Activated T-cell treated with anti-CD3 and anti-CD28 coated beads for 4 hours (primary cell): Measurements from ENCODE around the gene GJD2.

ENCODE experiments used
- DNase-seq: peaks from one replicate; pipeline ENCODE4 v3.0.0-alpha.2; 2020

The GJD2 gene

DNA sequence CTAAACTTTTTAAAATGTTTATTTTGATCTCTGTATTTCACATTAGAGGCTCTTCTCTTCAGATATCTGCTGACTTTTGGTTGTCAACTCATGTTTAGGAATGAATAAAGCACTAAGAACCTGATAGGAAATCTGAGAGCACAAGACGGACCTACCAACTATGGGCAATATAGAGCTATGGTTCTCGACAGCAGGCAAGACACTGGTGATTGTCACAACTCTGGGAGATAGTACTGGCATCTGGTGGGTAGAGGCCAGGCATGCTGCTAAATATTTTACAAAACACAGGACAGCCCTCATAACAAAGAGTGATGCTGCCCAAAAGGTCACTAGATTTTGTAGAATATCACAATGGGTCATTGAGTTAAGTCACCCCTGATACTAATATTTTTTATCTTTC is 17.5 kb upstream of the GJD2 start:
- no peak for DNase-seq

DNA sequence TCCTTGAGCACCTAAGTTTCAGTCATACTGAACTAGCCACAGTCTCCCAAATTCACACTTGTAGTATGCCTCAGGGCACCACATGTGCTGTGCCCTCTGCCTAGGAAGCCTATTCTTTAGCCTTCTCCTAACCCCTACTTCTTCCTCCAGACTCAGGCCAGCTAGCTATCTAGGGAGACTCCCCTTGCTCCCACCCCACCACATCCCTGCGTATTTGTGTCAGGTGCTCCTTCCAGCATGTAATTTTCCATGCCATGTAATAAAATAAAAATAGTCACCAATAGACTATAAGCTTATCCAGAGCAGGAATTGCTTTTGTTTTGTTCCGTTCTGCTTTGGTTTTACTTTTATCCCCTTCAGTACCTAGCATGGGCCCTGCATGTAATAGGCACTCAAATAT is 14.9 kb upstream of the GJD2 start:
- DNase-seq: no peak

DNA sequence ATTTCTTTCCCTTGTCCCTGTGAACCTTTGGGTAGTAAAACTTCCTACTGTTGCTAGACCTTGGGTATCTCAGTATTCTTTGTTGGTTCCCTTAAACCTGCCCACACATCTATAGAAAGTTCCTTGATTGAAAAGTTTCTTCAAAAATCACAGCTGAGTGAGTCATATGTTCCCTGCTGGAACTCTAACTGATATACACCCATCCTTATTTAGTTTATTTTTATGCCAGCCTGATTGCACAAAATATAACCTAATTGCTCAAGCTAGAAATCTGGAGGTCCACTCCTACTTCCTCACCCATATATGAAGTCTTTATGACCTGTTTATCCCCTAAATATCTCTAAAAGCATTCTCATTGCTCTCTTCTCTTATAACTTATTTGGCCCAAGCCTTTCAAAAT is 13.7 kb upstream of the GJD2 start:
- DNase-seq: no peak

DNA sequence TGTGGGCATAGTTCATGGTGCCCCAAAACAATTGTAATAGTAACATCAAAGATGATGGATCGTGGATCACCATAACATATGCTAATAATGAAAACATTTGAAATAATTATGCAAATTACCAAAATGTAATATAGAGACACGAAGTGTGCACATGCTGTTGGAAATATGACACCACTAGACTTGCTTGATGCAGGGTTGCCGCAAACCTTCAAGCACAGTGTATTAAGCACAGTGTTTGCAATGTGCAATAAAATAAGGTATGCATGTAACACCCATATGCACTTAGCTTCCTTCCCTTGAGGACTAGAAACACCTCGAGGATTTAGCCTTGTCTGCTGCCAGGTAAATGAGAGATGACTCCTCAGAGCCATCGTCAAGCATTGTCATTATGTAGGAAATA is 10.9 kb upstream of the GJD2 start:
- no peak for DNase-seq

DNA sequence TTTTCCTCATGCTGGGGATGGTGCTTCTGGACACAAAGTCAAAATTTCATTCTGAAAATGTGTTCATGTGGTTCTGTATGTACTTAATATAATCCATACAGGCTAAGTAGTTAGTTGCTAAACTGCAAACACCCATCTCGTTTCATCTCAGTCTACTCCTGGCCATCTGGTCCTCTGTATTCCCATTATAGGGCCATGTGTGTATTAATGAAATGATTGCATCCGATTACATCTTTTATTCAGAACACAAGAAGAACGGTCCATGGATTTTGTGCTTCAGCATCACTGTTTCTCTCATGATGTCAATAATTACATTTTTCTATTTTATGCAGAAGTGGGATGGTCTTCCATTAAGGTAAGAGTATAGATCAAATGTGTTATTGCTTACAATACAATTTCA is 6.1 kb upstream of the GJD2 start:
- DNase-seq: no peak

DNA sequence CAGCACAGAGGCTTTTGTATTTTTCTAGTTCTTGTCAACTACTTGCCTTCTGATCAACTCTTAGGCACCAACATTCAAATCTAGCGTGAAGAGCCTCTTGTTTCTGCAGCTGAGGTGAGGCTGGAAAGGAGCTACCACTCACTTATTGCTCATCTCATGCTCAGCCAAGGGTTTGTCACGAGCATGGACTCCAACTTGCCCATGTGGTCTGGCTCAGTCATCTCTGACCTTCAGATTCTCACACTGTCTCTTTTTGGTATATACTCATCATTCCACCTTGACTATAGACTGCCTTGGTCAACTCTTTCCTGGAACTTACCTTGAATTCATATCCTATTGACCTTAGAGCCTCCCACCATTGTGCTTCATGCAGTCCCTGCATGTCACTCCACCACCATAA is 5.2 kb upstream of the GJD2 start:
- DNase-seq: no peak

DNA sequence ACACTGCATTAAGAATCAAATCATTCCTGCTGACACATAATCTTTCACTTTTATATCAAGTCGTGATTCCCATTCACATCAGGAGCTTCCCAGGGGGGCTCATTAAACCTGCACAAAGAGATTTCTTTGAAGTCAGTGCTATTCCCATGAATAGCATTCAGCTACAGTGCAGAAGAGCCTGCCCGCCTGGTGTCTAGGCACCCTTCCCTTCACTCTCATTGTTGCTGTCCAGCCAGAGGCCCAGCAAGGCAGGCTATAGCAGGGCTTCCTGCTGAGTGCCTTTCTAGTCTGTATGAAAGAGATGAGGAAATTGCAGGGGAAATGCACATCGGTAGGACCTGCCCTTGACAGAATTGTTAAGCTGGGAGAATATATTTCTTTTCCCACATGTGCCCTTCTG is 4.5 kb upstream of the GJD2 start:
- no peak for DNase-seq

DNA sequence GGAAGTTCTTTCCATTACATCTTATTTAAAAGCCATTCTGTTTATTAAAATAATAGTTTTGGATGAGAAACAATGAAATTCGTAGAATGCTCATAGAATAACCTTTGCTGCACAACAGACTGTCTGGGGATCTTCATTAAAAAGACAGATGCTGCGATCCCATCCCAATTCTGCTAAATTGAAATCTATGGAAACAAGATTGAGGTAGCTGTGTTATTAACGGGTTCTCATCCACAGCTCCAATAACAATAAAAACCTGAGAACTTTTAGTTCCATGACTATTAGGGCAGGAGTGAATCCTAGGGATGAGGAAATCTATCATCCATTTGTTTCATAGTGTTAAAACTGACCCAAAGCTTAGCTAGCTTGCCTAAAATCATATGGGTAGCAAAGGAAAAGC is 2.5 kb upstream of the GJD2 start:
- no peak for DNase-seq

DNA sequence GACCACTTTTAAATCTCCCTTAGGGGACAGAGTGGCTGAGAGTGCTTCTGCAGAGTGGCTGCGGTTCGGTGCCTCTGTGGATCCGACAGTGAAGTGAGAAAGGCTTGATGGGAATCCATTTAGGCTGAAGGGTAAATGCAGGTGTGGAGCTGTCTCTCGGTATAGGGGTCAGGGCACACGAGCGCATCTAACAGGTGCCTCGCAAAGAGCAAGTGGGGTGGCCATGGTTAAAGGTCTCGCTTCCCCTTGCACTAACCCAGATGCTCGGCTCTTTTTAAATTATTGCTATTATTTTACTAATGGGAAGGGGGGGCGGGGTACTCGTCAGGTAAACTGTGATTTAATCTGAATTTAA is 598 bp upstream of the GJD2 start:
- DNase-seq: no peak

DNA sequence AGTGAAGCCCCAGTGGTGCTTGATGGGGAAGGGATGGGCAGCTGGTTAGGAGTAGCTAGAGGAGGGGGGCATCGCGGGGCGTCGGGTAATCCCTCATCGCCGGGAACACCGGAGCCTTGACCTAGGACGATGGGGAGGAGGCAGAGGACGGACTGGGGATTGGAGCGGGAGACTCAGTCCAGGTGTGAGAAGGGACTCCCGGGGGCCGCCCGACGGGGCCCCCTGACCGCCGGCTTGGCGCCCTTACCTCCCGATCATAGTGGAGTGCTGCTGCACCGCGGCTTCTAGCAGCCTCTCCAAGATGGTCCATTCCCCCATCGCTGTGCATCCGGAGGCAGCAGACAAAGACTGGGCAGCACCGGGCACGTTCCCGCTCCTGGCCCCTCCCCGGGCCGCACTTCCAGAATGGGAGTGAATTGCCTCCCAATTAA is 612 bp downstream of the GJD2 start:
- no peak for DNase-seq

DNA sequence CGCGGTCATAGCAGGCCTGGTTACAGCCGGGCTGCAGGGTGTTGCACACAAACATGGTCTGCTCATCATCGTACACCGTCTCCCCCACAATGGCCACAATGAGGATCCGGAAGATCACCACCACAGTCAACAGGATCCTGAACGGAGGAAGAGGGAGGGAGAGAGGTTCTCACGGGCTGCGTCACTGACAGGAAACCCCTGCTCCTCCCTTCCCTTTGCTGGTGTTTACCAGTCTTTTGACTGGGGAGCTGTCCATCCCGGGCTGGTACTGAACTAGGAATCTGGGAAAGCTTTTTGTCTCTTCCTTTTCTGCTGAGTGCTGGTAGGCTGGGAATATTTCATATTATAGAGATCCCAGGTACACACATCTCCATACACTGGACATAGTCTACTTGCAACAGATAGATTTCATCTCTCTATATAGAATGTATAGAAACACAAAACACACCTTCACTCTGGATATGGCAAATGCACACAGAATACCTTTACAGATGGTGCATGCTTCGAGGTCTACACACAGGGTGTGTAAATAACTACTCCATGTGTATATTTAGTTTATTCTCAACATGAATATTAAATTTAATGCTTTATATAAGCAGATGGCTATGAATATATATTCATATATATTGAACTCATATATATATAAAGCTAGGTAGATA is 1.4 kb downstream of the GJD2 start:
- DNase-seq: no peak

DNA sequence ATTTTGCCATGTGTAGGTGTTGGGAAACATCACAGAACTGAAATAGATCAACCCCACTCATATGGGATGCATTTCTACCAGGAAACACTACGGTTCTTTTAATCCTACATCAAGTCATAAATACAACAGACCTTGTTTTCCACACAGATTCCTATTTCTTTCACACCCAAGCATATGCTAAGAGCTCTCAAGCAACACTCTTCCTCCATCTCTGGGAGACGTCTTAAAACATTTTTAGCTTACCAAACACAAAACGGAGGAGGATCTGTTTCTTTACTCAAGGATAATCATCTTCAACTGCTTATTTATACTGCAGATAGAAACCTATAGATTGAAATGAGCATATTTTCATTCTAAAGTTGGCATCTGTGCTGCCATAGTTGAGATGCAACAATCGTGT is 5.1 kb downstream of the GJD2 start:
- no peak for DNase-seq

DNA sequence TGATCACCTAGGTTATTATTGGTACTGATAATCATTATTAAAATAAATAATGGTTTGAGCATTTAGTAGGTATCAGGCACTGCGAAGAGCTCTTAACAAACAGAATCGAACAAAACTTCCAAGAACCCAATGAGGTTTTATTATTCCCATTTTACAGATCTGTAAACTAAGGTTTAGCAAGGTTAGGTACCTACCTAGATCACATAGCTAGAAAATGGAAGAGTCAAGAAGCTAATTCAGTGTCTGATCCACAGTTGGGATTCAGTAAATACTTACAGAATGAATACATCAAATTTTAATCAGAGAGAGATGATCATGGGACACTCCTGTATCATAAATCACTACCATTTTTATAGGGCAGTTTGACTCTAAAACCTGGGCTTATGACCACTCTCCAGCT is 15.5 kb downstream of the GJD2 start:
- no peak for DNase-seq

DNA sequence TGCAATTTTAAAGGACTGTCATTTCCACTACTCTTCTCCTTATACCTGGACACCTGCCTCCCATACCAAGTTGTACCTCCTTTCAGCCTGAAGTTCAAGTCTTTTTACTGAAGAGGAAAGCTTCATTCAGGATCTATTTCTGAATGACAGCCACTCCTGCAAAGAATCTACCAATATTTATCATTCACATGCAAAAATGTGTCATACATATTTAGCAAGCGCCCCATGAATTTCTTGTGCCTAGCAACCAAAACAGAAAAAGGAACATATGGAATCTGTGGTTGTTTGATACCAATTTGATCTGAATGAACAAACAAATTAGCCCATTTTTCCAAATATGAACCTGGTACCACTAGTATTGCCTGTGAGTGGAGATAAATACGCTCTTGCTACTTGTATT is 16.8 kb downstream of the GJD2 start:
- no peak for DNase-seq

DNA sequence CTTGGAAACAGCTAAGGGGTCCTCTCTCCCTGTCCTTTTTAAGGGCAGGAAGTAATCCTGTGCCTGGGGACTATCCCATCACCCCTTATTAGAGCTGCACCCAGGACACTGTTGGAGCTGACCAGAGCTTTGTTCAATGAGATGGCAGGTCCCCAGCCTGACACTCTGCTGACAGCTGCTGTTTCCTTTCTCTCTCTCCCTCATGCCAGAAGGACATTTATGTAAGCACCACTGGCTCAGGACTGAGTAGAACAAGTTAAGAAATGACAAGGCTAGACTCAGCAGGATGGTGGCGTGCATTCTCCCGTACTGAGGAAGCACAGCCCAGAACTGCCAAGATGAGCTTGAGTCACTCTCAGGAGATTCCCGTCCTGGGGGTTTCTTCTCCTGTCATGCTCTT is 17.3 kb downstream of the GJD2 start:
- DNase-seq: no peak

DNA sequence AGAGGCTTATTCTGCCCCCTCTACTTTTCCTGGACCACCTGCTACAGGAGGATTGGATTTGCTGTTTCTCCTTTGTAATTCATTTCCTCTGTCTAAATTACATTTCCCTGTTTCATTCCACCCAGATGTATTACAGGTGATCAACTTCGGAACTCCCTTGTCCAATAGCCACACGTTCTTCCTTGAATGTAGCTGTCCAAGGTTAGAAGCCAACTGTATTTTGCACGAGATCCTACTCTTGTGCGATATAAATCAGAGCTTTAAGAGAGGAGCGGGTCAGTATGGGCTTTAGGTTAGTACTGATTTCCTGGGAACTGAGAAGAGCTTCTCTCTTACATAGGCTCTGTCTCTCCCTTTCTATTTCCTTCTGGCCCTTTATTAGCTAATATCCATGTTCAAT is 20.5 kb downstream of the GJD2 start:
- no peak for DNase-seq

DNA sequence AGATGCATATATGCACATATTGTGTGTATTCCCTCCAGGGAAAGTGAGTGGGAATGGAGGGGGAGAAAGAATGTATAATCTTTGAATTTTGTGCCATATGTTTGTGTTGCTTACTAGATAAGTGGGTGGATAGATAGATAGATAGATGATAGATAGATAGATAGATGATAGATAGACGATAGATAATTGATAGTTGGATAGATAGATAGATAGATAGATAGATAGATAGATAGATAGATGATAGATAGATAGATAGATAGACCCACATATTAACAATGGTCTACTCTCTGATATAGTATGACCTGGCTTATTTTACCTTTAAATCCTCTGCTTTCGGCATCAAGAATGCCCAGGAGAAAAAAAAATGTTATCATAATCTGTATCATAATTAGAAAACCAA is 21.2 kb downstream of the GJD2 start:
- no peak for DNase-seq

DNA sequence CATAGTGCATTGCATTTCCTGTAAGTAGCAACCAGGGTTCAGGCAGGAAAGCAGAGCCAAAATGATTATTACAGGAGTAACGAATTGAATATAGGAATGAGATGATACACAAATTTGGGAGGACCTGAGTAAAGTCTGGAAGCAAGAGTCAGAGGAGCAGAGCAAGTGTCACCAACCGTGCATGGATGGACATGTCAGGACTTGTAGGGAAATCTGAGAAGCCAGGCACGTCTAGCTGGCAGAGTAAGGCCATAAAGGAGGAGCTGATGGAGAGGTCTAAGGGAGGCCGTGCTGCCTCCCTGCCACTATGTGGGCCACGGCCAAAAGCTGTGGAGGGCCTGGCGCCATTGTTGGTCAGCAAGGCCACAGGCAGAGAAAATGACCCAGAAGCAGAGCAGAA is 22.4 kb downstream of the GJD2 start:
- no peak for DNase-seq

DNA sequence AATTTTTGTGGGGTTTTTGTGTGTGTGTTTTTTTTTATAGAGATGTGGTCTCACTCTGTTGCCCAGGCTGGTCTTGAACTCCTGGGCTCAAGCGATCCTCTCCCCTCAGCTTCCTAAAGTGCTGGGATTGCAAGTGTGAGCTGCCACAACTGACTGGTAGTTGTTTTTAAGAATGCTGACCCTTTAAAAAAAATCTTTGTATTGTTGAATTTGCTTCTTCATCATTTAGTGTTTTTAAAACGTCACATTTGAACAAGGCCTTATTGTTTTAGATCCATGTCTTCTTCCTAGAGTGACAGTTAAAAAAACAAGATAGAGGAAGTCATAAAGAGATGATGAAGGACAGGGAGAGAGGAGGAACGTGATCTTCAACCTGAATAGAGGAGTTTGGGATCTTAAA is 24.1 kb downstream of the GJD2 start:
- no peak for DNase-seq

DNA sequence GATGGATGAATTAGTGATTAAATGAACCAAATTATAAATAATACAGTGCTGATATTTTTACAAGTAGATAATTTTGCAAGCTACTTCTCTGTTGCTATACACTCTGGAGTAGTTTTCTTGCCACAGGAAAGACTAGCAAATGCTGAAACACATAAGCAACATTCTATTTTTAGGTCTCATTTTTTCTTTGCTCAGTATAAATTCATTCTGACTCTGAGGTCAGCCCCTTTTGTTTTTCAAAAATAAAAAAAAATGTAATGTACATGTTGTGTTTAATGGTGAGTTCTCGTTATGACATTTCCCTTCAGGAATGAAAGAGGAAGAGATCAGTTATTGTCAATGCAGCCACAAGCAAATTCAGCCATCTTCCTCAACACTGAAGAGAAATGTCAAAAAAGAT is 24.9 kb downstream of the GJD2 start:
- no peak for DNase-seq

DNA sequence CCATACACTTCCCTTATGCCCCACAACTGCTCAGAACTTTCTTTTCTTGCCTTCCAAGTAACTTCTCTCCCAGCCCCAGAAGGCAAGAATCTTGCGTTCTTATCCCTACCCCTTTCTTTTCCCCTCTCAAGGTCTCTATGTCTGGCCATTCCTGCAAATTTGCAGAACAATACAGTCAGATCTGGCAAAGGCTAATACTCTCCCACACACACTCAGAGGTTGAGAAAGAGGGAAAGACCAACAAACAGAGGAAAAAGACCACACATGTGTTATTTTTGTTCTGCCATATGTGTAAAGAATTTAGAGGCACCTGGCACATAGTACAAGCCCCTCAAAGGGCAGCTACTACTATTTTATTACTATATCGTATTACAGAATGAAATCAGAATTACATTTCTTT is 25.7 kb downstream of the GJD2 start:
- DNase-seq: no peak

DNA sequence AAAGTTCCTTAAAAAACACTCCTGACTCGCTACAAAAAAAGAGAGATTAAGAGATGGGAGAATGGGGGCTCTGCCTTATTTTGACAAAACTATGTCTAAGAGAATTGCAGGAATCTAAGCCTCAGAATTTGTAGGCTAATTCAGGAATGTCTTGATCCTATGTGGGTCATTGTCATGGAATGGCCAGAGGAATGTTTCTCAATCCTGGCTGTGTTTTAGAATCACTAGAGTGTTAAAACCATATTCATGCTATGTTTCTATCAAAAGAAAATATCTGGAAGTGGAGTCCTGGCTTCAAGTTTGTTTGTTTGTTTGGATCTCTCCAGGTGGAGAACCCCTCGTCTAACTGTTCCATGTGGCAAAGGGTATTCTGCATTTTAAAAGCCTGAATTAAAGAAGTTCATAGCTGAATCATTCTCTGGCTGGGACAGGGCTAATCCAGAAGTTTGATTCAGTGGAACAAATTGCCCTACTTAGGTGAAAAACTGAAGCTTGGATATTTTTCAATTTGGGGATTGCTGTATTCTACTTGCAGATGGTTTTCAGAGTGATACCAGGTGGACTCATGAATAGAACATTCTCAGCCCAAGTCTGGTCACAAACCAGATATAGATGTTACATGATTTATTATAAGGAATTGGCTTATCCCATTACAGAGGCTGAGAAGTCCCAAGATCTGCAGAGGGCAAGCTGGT is 28.2 kb downstream of the GJD2 start:
- no peak for DNase-seq

DNA sequence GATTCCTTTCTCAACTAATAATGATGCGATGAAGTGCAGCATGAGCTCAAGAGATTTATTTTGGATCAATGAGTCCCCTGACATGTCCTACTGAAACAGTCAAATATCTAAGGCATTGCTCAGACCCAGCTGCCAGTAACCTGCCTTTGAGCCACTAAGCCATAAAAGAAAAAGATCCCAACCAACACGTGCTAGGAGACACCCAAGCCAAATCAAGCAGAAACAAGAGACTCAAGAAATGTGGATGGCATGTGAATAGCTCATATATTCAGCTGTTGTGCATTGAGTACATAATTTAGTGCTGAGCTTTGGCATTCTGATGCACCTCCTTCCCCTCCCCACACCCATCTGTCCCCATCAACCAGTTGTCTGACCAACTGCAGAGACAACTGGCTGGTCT is 29.2 kb downstream of the GJD2 start:
- DNase-seq: no peak

DNA sequence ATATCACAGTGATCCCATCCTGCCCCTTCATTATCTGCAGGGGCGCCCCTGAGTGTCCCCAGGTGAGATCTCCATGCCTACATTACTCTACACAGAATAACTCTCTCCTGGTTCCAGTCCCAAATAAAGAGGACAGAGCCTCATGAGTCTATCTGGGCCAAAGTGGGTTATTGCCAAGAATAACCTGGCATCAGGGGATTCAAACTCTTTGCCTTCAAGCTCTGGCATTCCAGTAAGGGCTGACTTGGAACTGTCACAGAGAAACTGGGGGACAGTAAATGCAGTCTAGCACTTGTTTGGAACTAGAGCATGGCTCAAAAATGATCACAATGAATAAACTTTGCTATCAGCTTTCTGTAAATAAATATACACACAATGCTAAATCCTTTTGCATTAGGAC is 30.3 kb downstream of the GJD2 start:
- no peak for DNase-seq

DNA sequence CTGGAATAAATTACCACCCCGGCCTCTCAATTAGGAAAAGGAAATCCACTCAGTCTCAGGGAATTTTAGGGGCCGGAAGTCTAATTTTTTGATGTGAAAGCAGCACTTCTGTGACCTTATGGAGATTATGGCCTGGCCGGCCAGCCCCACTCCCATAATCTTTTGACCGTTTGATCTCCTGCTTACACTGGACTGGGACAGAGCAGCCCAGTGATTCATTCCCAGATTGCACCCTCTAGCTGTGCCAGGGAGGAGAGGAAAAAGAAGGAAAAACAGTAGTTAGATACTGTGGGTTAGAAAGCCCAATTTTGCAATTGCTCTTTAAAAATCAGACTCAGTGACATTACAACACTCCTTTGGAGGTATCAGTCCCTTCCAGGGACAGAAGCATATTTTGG is 32.4 kb downstream of the GJD2 start:
- no peak for DNase-seq
